A673 (cell line): ENCODE results near the gene HTRA2. TPM values are rescaled to one million over a fixed set of nuclear protein-coding genes. Genes with fewer than 3 reads are reported as not detected.

Experiments used
- BruUV-seq: library from RNA; stranded (reverse); fragments of 400-500 nt; replicated peaks from 2 replicates; lab custom pipeline; 2021; lab: Mats Ljungman, UMichigan
- CTCF ChIA-PET: fragments of 300-600 bp; sonication (Branson Sonifier 250); formaldehyde crosslinking; loops from one replicate; lab custom pipeline; 2022; ENCODE audit warnings: antibody characterized with exemption; lab: Charles Lee
- POLR2A ChIA-PET: fragments of 300-600 bp; sonication (Branson Sonifier 250); formaldehyde crosslinking; loops from one replicate; lab custom pipeline; 2022; ENCODE audit warnings: antibody characterized with exemption; ENCODE audit not compliant: low non-redundant PET; lab: Charles Lee
- DNase-seq: peaks from one replicate; pipeline ENCODE4 v3.0.0-alpha.2; 2015; ENCODE audit warnings: low spot score
- H3K27ac ChIP-seq: fragments of 200-600 bp; sonication (generic); 2 replicates; pipeline ENCODE4 v1.5.1; 2016; ENCODE audit warnings: mixed run types, low read depth, mild to moderate bottlenecking, mixed read lengths, antibody characterized with exemption, low read length; ENCODE audit not compliant: poor library complexity, severe bottlenecking
- H3K27me3 ChIP-seq: fragments of 200-600 bp; sonication (generic); replicated peaks from 2 replicates; pipeline ENCODE4 v1.6.1; 2017; ENCODE audit warnings: mixed run types, low read depth, mild to moderate bottlenecking, mixed read lengths, antibody characterized with exemption, low read length; ENCODE audit not compliant: insufficient read depth, poor library complexity
- H3K36me3 ChIP-seq: fragments of 200-600 bp; sonication (generic); 2 replicates; pipeline ENCODE4 v1.6.1; 2016; ENCODE audit warnings: mixed run types, mild to moderate bottlenecking, mixed read lengths, antibody characterized with exemption, low read length; ENCODE audit not compliant: insufficient read depth, poor library complexity, severe bottlenecking
- H3K4me1 ChIP-seq: fragments of 200-600 bp; sonication (generic); 2 replicates; pipeline ENCODE4 v1.6.1; 2017; ENCODE audit warnings: mixed run types, mild to moderate bottlenecking, mixed read lengths, antibody characterized with exemption, low read length; ENCODE audit not compliant: insufficient read depth, poor library complexity, severe bottlenecking
- H3K4me3 ChIP-seq: fragments of 200-600 bp; sonication (generic); 2 replicates; pipeline ENCODE4 v1.5.1; 2016; ENCODE audit warnings: low read depth, mixed run types, mild to moderate bottlenecking, mixed read lengths, low read length; ENCODE audit not compliant: poor library complexity, severe bottlenecking
- H3K9me3 ChIP-seq: fragments of 200-600 bp; sonication (generic); 2 replicates; pipeline ENCODE4 v1.6.1; 2016; ENCODE audit warnings: mixed run types, low read depth, mild to moderate bottlenecking, mixed read lengths, antibody characterized with exemption, low read length; ENCODE audit not compliant: poor library complexity, severe bottlenecking
- EZH2 ChIP-seq: fragments of 200-600 bp; sonication (generic); IDR thresholded peaks from 2 replicates; pipeline ENCODE4 v1.6.1; 2017; ENCODE audit warnings: borderline replicate concordance, low read depth, mild to moderate bottlenecking, mixed read lengths, antibody characterized with exemption, low read length; ENCODE audit not compliant: poor library complexity, severe bottlenecking
- intact Hi-C: fragments of 100-400 bp; cut with micrococcal nuclease; formaldehyde crosslinking; loops from one replicate; pipeline ENCODE4 v1.10.0; 2022; ENCODE audit not compliant: unreplicated experiment
- total RNA-seq: library from RNA; stranded (reverse); gene quantifications from 2 replicates; pipeline ENCODE4 v1.2.3, GENCODE V29; 2021
- TF ChIP-seq, protein P1 (sequence below): fragments of 300-800, 200-600 bp; sonication (generic); conservative IDR thresholded peaks from 2 replicates; pipeline ENCODE4 v1.5.1; 2017; ENCODE audit warnings: low read depth, mild to moderate bottlenecking, antibody characterized with exemption, low read length, moderate library complexity, mixed read lengths

Gene HTRA2
- total RNA-seq, 1 experiment from 2014 or later, result 35.1 TPM

DNA sequence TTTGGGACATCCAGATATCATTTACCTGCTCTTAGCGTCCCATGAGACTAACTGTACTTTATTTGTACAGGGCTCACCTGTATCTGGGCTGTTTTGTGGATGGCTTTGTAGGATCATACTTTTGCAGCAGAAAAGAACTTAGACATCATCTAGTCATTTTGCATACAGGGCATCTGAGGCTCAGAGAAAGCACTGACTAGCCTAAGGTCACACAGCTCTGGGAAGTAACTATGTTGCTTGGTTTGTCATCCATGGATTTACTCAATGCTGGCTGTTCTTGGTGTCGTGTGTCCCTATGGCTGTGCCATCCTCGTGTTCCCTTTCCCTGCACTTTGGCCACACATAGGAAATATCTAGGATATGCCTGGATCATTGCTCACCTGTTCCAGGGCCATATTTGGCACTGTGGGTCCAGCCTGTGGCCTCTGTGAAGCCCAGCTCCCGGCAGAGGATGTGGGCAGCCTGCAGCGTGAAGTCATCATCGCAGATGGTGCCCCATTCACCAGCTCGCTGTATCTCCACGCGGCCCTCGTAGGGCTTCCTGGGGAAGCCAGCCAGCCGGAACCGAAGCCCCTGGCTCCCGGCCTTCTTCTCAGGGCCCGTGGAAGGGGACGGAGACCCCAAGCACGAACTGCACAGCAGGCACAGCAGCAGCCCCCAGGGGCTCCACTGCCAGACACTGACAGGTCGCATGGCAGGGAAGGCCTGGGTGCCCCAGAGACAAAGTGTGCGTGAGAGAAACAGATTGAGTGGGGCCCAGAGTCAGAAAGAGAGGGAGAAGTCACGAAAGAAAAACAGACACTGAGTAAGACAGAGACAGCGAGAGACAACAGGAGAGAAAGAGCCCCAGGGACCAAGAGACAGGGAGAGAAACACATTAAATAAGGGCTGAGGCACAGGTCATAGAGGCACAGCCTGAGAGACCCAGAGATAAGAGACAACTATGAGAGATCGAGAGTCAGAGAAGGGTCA lies 22.5 kb downstream of the HTRA2 start:
- Histone ChIP-seq H3K4me1 (peaks cover 5% of the 10 kb centered on the region), H3K27ac (no peak overlapping the region), H3K9me3 (no peaks in the 10 kb centered on the region), H3K4me3 (no peak overlapping the region), H3K36me3 (peaks cover 7% of the 10 kb centered on the region), H3K27me3 (peaks cover 14% of the 10 kb centered on the region)
- no peak for DNase-seq
- BruUV-seq, result no TSS peak
- TF ChIP-seq, protein P1, sequence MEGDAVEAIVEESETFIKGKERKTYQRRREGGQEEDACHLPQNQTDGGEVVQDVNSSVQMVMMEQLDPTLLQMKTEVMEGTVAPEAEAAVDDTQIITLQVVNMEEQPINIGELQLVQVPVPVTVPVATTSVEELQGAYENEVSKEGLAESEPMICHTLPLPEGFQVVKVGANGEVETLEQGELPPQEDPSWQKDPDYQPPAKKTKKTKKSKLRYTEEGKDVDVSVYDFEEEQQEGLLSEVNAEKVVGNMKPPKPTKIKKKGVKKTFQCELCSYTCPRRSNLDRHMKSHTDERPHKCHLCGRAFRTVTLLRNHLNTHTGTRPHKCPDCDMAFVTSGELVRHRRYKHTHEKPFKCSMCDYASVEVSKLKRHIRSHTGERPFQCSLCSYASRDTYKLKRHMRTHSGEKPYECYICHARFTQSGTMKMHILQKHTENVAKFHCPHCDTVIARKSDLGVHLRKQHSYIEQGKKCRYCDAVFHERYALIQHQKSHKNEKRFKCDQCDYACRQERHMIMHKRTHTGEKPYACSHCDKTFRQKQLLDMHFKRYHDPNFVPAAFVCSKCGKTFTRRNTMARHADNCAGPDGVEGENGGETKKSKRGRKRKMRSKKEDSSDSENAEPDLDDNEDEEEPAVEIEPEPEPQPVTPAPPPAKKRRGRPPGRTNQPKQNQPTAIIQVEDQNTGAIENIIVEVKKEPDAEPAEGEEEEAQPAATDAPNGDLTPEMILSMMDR, result no peak
- TF ChIP-seq EZH2, result no peak
- POLR2A ChIA-PET, result no interaction called here
- CTCF ChIA-PET, result no interaction called here
- intact Hi-C loops, result no loop called here

DNA sequence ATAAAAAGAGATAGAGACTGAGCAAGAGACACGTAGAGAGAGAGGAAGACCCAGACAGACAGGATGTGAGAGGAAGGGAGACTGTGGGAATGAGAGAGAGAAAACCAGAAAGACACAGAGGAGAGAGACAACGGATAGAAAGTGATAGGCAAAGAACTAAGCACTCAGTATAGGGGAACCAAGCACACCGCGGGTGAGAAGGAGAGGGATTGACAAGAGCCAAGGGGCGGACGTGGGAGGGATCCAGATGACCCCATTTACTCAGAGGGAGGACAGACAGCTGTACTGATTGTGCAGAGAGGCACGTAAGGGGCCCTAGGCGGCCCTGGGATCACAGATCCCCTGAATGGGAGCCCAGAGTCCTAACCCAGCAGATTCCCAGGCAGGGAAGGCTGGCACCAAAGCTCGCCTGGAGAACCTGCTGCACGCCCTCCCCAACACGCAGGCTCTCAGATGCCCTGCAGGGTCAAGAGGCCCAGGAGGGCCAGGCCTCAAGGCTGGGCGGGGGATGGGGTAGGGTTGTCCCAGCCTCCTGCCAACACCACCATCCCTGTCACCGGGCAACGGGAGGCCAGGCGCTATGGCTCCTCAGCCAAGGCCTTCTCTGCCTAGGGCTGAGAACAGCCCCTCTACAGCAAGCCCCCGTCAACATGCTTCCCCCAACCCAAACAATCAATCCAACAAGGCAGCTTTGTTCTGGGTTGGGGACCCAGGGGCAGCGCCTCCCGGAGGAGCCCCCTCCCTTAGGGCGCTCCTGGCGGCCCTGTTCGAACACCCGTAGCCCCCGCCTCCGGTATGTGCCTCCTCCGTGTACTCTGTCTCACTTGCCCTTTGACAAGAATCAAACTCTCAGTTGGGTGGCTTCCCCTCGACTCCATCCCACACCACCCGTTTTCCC lies 23.4 kb downstream of the HTRA2 start:
- CTCF ChIA-PET, result no interaction called here
- H3K4me1 ChIP-seq, result peaks cover 5% of the 10 kb centered on the region
- BruUV-seq, result no TSS peak
- no peak for DNase-seq
- POLR2A ChIA-PET, result no interaction called here
- peak overlapping the region; percentile 76 for H3K4me3 ChIP-seq
- no peak for TF ChIP-seq EZH2
- TF ChIP-seq, protein P1, result no peak
- H3K36me3 ChIP-seq, result peaks cover 7% of the 10 kb centered on the region
- no peaks in the 10 kb centered on the region for H3K9me3 ChIP-seq
- H3K27ac ChIP-seq, result no peak overlapping the region
- peaks cover 5% of the 10 kb centered on the region for H3K27me3 ChIP-seq
- intact Hi-C loops, result no loop called here

DNA sequence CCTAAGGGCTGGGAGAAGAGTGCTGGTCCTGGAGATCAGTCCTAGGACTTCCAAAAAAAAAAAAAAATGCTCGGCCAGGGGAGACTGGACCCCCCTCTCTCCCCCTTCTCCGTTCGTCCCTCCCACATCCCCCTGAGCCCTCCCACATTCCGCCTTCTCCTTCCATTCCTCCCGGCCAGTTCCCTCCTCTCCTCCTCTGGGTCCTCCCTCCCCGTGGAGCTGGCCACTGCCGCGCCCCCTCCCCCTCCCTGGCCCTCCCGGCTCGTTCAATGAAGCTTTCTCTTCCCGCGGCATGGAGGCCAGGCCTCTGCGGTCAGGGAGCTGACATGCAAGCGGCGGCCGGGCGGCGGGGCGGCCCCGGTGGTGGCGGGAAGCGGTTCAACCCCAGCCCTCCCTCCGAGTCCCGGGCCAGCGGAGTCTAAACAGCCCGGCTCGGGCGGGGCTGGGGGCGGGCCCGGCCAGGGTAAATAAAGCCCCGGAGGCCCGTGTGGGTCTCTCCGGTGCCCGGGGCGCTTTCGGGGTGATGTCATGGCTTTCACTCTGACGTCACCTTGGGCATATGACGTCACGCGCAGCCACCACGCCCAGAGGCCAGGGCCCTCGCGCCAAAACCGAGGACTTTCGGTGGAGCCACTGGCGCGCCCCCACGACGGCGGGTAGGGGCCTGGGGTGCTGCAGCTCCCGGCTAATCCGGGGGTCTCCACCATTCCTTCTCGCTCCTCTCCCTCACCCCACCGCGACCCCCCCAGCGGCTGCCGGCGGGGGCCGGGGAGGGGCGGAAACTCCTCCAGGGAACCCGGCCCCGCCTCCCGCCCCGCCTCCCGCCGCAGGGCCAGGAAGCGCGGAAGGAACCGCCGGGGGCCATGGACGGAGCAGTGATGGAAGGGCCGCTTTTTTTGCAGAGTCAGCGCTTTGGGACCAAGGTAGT lies 24.4 kb downstream of the HTRA2 start, which contains the start of the genes DOK1 and LOXL3:
Gene DOK1 (plus strand): TSS at position 829 of the 928 bp plus-strand sequence. CDS start 35 bp downstream, at position 864.
Gene LOXL3 (minus strand): TSS at position 51 of the 928 bp plus-strand sequence. CDS start 1,308 bp downstream, outside the sequence.
- TF ChIP-seq, protein P1, result no peak
- TF ChIP-seq EZH2, result no peak
- CTCF ChIA-PET, result no interaction called here
- Histone ChIP-seq H3K9me3 (no peaks in the 10 kb centered on the region), H3K4me3 (peak within 1 kb of the TSS; percentile 76), H3K27ac (peak within 1 kb of the TSS; percentile 78), H3K4me1 (peaks cover 3% of the 10 kb centered on the region), H3K27me3 (no peaks in the 10 kb centered on the region), H3K36me3 (peaks cover 7% of the 10 kb centered on the region)
- intact Hi-C loops, result no loop called here
- POLR2A ChIA-PET, result interaction anchor here (0.7 kb wide), 1 partner anchor 15 kb away, joined by 43 read pairs; no protein-coding TSS in a partner anchor
- BruUV-seq, result no TSS peak
- DNase-seq, result peak; percentile 85
